Upper lobe of left lung (tissue), 6 donors: ENCODE results near the gene CCDC57. TPM values are rescaled to one million over a fixed set of nuclear protein-coding genes. Genes with fewer than 3 reads are reported as not detected.
"Not testable (repeated sequence)": the region's sequence is repeated elsewhere in the genome, so short reads cannot be mapped to it uniquely, and the experiment has no call there.

Experiments used
- ATAC-seq, 2 donors: fragments of 200-7000 bp; cut with Tn5 transposase; one replicate each; pipeline ENCODE4 v1.9.1; 2022; ENCODE audit warnings: mild to moderate bottlenecking in 2 of 2, moderate library complexity in 2 of 2; ENCODE audit not compliant: low FRiP score in 2 of 2
- DNase-seq, 2 donors: peaks; one replicate each; pipeline ENCODE4 v3.0.0-alpha.2; 2019 to 2020
- H3K27ac ChIP-seq, 4 donors: fragments of 200-600 bp; sonication (generic); one replicate each; pipeline ENCODE4 v1.5.1; 2016 to 2019
- H3K27me3 ChIP-seq, 4 donors: fragments of 200-600 bp; sonication (generic); one replicate each; pipeline ENCODE4 v1.5.1; 2017 to 2019
- H3K36me3 ChIP-seq, 4 donors: fragments of 200-600 bp; sonication (generic); one replicate each; pipeline ENCODE4 v1.5.1; 2016 to 2019
- H3K4me1 ChIP-seq, 4 donors: fragments of 200-600 bp; sonication (generic); one replicate each; pipeline ENCODE4 v1.5.1; 2018 to 2019
- H3K4me3 ChIP-seq, 4 donors: fragments of 200-600 bp; sonication (generic); one replicate each; pipeline ENCODE4 v1.5.1; 2017 to 2019; ENCODE audit warnings: mild to moderate bottlenecking in 2 of 4, moderate library complexity in 1 of 4
- H3K9me3 ChIP-seq, 4 donors: fragments of 200-600 bp; sonication (generic); one replicate each; pipeline ENCODE4 v1.5.1; 2018 to 2019
- CTCF ChIP-seq, 6 experiments: fragments of 450-650 bp in 4 of 6; fragments of 200-600 bp in 2 of 6; sonication (generic) in 2 of 6; IDR thresholded peaks; one replicate each; pipeline ENCODE4 v1.5.1; 2016 to 2019; ENCODE audit warnings: antibody characterized with exemption in 6 of 6
- EP300 ChIP-seq, 4 donors: sonication (generic); formaldehyde crosslinking; IDR thresholded peaks; one replicate each; pipeline ENCODE4 v1.5.1; 2017; ENCODE audit warnings: antibody characterized with exemption in 4 of 4, control low read depth in 2 of 4
- POLR2A ChIP-seq, 4 donors: fragments of 450-650 bp; IDR thresholded peaks; one replicate each; pipeline ENCODE4 v1.5.1; 2016 to 2017; ENCODE audit warnings: antibody characterized with exemption in 4 of 4, mild to moderate bottlenecking in 2 of 4
- POLR2AphosphoS5 ChIP-seq, 2 donors: sonication (generic); formaldehyde crosslinking; IDR thresholded peaks; one replicate each; pipeline ENCODE4 v1.5.1; 2017; ENCODE audit warnings: antibody characterized with exemption in 2 of 2
- WGBS, 2 donors: methylation state at CpG; one replicate each; pipeline ENCODE4 v1.1.5; 2017 to 2018; 5-methylcytosine and 5-hydroxymethylcytosine counted together
- total RNA-seq, 6 donors: library from RNA; depleted of rRNA in 4 of 6; stranded (reverse); fragments of >200 nt in 4 of 6; gene quantifications; one replicate each; pipeline versions ENCODE4 v1.1.0 to v1.2.1, GENCODE V29; 2016 to 2021
- donor health status: DM: no; HTN: no; CAD: no; lungs with moderate emphysema.
- donor health status: DM: no; HTN: yes; CAD: no; lungs with severe emphysema.

Gene CCDC57
- total RNA-seq, 6 donors from 2014 or later = 52.9 to 204 (median 71.8) TPM

GRCh38 chr17:82134101-82134500, 78.5 kb downstream of the CCDC57 start:
- Histone ChIP-seq H3K27me3 (no peaks in the 10 kb centered on the region), H3K4me1 (peaks cover 0 to 11% (median 0%) of the 10 kb centered on the region in 4 donors), H3K9me3 (no peaks in the 10 kb centered on the region), H3K36me3 (no peaks in the 10 kb centered on the region), H3K4me3 (no peak overlapping the region), H3K27ac (peak overlapping the region; percentile 63 to 92 (median 77))
- 68 to 71% methylated on average over 10 to 11 of the region's 11 CpGs for WGBS, 2 donors
- ATAC-seq (peak; percentile 81 to 95), DNase-seq (peak; percentile 76 to 93)
- TF ChIP-seq CTCF (IDR thresholded peaks at IDR 0.05) (no peak), POLR2AphosphoS5 (IDR thresholded peaks at IDR 0.05) (peak; percentile 76 to 89), EP300 (IDR thresholded peaks at IDR 0.05) (peak; percentile 92 to 100 (median 98)), POLR2A (IDR thresholded peaks at IDR 0.05) (peak in 3 of 4 donors; percentile 24 to 86 (median 28))

GRCh38 chr17:82133166-82133953, 79.3 kb downstream of the CCDC57 start:
- H3K9me3 ChIP-seq, H3K27me3 ChIP-seq, H3K4me3 ChIP-seq, H3K36me3 ChIP-seq: not testable (repeated sequence)
- H3K4me1 ChIP-seq = peaks cover 0 to 11% (median 0%) of the 10 kb centered on the region in 4 donors
- ATAC-seq (peak; percentile 61 to 83), DNase-seq (peak in 1 of 2 donors; percentile 83)
- H3K27ac ChIP-seq = peak overlapping the region; percentile 63 to 92 (median 76)
- WGBS, 2 donors = 66 to 73% methylated on average over 8 of the region's 8 CpGs
- peak in 1 of 4 donors; percentile 42 for TF ChIP-seq EP300 (IDR thresholded peaks at IDR 0.05)

GRCh38 chr17:82129095-82129494, 83.5 kb downstream of the CCDC57 start:
- H3K36me3 ChIP-seq = peaks cover 0 to 28% (median 9%) of the 10 kb centered on the region in 4 donors
- H3K9me3 ChIP-seq = no peaks in the 10 kb centered on the region
- H3K27me3 ChIP-seq = no peaks in the 10 kb centered on the region
- peak overlapping the region in 1 of 4 donors; percentile 11 for H3K27ac ChIP-seq
- ATAC-seq (no peak), DNase-seq (no peak)
- WGBS, 2 donors = 85 to 94% methylated on average over 4 of the region's 4 CpGs
- no peak overlapping the region for H3K4me3 ChIP-seq
- H3K4me1 ChIP-seq = peaks cover 0 to 11% (median 0%) of the 10 kb centered on the region in 4 donors
- TF ChIP-seq EP300 (IDR thresholded peaks at IDR 0.05) (no peak), CTCF (IDR thresholded peaks at IDR 0.05) (no peak), POLR2A (IDR thresholded peaks at IDR 0.05) (no peak), POLR2AphosphoS5 (IDR thresholded peaks at IDR 0.05) (no peak)

- Histone ChIP-seq H3K4me1 (peaks cover 0 to 8% (median 0%) of the 10 kb centered on the region in 4 donors), H3K27ac (no peak overlapping the region), H3K36me3 (peaks cover 0 to 29% (median 9%) of the 10 kb centered on the region in 4 donors), H3K9me3 (no peaks in the 10 kb centered on the region), H3K27me3 (no peaks in the 10 kb centered on the region), H3K4me3 (no peak overlapping the region)
- no peak for TF ChIP-seq POLR2A (IDR thresholded peaks at IDR 0.05)
- no peak for TF ChIP-seq EP300 (IDR thresholded peaks at IDR 0.05)
- no peak for TF ChIP-seq POLR2AphosphoS5 (IDR thresholded peaks at IDR 0.05)
- no peak for TF ChIP-seq CTCF (IDR thresholded peaks at IDR 0.05)
- ATAC-seq = no peak
- DNase-seq = peak in 1 of 2 donors; percentile 66
- WGBS, 2 donors = 85 to 90% methylated on average over 4 to 15 of the region's 15 CpGs
These were observed 84.4 kb downstream of the CCDC57 start for GRCh38 chr17:82128287-82128686.

GRCh38 chr17:82127704-82128103, 84.9 kb downstream of the CCDC57 start:
- no peaks in the 10 kb centered on the region for H3K9me3 ChIP-seq
- DNase-seq (no peak), ATAC-seq (no peak)
- H3K4me1 ChIP-seq = peaks cover 0 to 3% (median 0%) of the 10 kb centered on the region in 4 donors
- WGBS, 2 donors = 94 to 100% methylated on average over 3 to 9 of the region's 9 CpGs
- no peak for TF ChIP-seq POLR2A (IDR thresholded peaks at IDR 0.05)
- TF ChIP-seq POLR2AphosphoS5 (IDR thresholded peaks at IDR 0.05) = no peak
- TF ChIP-seq CTCF (IDR thresholded peaks at IDR 0.05) = no peak
- no peak for TF ChIP-seq EP300 (IDR thresholded peaks at IDR 0.05)
- H3K4me3 ChIP-seq = no peak overlapping the region
- H3K36me3 ChIP-seq = peaks cover 0 to 29% (median 9%) of the 10 kb centered on the region in 4 donors
- no peak overlapping the region for H3K27ac ChIP-seq
- H3K27me3 ChIP-seq = no peaks in the 10 kb centered on the region
